ENCODE results near the gene TNC.
"Not testable (repeated sequence)": the region's sequence is repeated elsewhere in the genome, so short reads cannot be mapped to it uniquely, and the experiment has no call there.

Gene TNC

GRCh38 chr9:115134941-115135340 lies 17.0 kb upstream of the TNC start:
- DNase-seq: no peak

- DNase-seq: no peak
Measured at GRCh38 chr9:115133649-115134048, 15.7 kb upstream of the TNC start.

- DNase-seq: no peak
Measured at GRCh38 chr9:115132648-115133047, 14.7 kb upstream of the TNC start.

- DNase-seq: no peak
Measured at GRCh38 chr9:115130176-115130575, 12.2 kb upstream of the TNC start.

GRCh38 chr9:115128726-115129125 lies 10.8 kb upstream of the TNC start:
- DNase-seq: not testable (repeated sequence)

GRCh38 chr9:115127191-115127817 lies 9.3 kb upstream of the TNC start:
- DNase-seq: no peak

GRCh38 chr9:115126404-115126803 lies 8.4 kb upstream of the TNC start:
- peak; percentile 79 for DNase-seq

- DNase-seq: no peak
Measured at GRCh38 chr9:115122937-115123336, 5.0 kb upstream of the TNC start.

GRCh38 chr9:115121181-115121580 lies 3.2 kb upstream of the TNC start:
- DNase-seq: peak; percentile 89

- peak; percentile 95 for DNase-seq
Measured at GRCh38 chr9:115118879-115119218, 892 bp upstream of the TNC start.

- no peak for DNase-seq
Measured at GRCh38 chr9:115116421-115117284, 1.3 kb downstream of the TNC start.

GRCh38 chr9:115115924-115116323 lies 2.0 kb downstream of the TNC start:
- DNase-seq: no peak

GRCh38 chr9:115115117-115115880 lies 2.7 kb downstream of the TNC start:
- no peak for DNase-seq

- no peak for DNase-seq
Measured at GRCh38 chr9:115114546-115114945, 3.4 kb downstream of the TNC start.

GRCh38 chr9:115114084-115114483 lies 3.9 kb downstream of the TNC start:
- DNase-seq: no peak

- no peak for DNase-seq
Measured at GRCh38 chr9:115111874-115112273, 6.1 kb downstream of the TNC start.

GRCh38 chr9:115109486-115109885 lies 8.5 kb downstream of the TNC start:
- peak; percentile 92 for DNase-seq

- no peak for DNase-seq
Measured at GRCh38 chr9:115107701-115108100, 10.3 kb downstream of the TNC start.

- no peak for DNase-seq
Measured at GRCh38 chr9:115106642-115107041, 11.3 kb downstream of the TNC start.

- DNase-seq: no peak
Measured at GRCh38 chr9:115106001-115106400, 12.0 kb downstream of the TNC start.

- no peak for DNase-seq
Measured at GRCh38 chr9:115104908-115105307, 13.0 kb downstream of the TNC start.

GRCh38 chr9:115103746-115104477 lies 14.0 kb downstream of the TNC start:
- no peak for DNase-seq

GRCh38 chr9:115099901-115100300 lies 18.1 kb downstream of the TNC start:
- peak; percentile 64 for DNase-seq

Measured in islet precursor cell (in vitro differentiated cells).